ENCODE measurements around the gene CASQ2. TPM values are rescaled to one million over a fixed set of nuclear protein-coding genes. Genes with fewer than 3 reads are reported as not detected.

Gene CASQ2
- total and polyA plus RNA-seq, 2 donors (not counting 1 experiment from before 2014, with no cell fraction given), result not detected

GRCh38 chr1:115771847-115772457 is 3.4 kb upstream of the CASQ2 start:
- H3K27me3 ChIP-seq (replicated peaks in 1 of 4; ENCODE audit: control extremely low read depth in 1 of 4, control insufficient read depth in 3 of 4, insufficient read depth in 4 of 4, low read length in 3 of 4), result peaks cover 0 to 3% (median under 1%) of the 10 kb centered on the region in 4 experiments
- H4K20me1 ChIP-seq (ENCODE audit: control insufficient read depth, insufficient read depth, low read length, poor library complexity, severe bottlenecking), result no peaks in the 10 kb centered on the region
- intact Hi-C loops (cut with micrococcal nuclease), result no loop called here
- H3K36me3 ChIP-seq (replicated peaks in 1 of 2; ENCODE audit: control extremely low read depth in 1 of 2, control insufficient read depth in 1 of 2, extremely low read depth in 1 of 2, insufficient read depth in 2 of 2, low read length in 1 of 2), result no peaks in the 10 kb centered on the region
- CTCF ChIA-PET, result interaction anchor here (1.2 kb wide), 2 partner anchors 26 to 209 kb away, joined by 3 read pairs; no protein-coding TSS in a partner anchor
- no peak for DNase-seq
- POLR2A ChIA-PET, result no interaction called here
- no peaks in the 10 kb centered on the region for H3K4me1 ChIP-seq (ENCODE audit: control insufficient read depth in 2 of 2, insufficient read depth in 2 of 2, low read length in 2 of 2)
- Mint-ChIP-seq H3K27me3 (peaks cover 7% of the 10 kb centered on the region), H3K4me3 (no peak overlapping the region), H3K4me1 (no peaks in the 10 kb centered on the region), H3K9me3 (ENCODE audit: insufficient read depth) (no peaks in the 10 kb centered on the region), H3K27ac (no peak overlapping the region)
- no peak for ATAC-seq (ENCODE audit: low read depth)
- no peaks in the 10 kb centered on the region for H3K79me2 ChIP-seq (ENCODE audit: control insufficient read depth, insufficient read depth, low read length)
- peak; percentile 19 for TF ChIP-seq CTCF (IDR thresholded peaks at IDR 0.05)
- TF ChIP-seq EZH2 (IDR thresholded peaks at IDR 0.05; ENCODE audit: borderline replicate concordance, insufficient read depth, low read depth, low read length, poor library complexity, severe bottlenecking), result no peak
- no peak overlapping the region for H3K9ac ChIP-seq (ENCODE audit: low read length)
- no peaks in the 10 kb centered on the region for H3K9me3 ChIP-seq (ENCODE audit: control extremely low read depth in 1 of 3, control insufficient read depth in 2 of 3, insufficient read depth in 1 of 3, low read length in 2 of 3)
- H3K4me2 ChIP-seq (replicated peaks; ENCODE audit: low read depth, low read length, poor library complexity, severe bottlenecking), result no peak overlapping the region
- no peak overlapping the region for H3K4me3 ChIP-seq (ENCODE audit: control extremely low read depth in 1 of 5, extremely low read depth in 1 of 5, insufficient read depth in 1 of 5, low read depth in 2 of 5, low read length in 4 of 5)
- H3K27ac ChIP-seq (ENCODE audit: low read length in 2 of 2), result no peak overlapping the region
- peak overlapping the region; percentile 5 for H2AFZ ChIP-seq (ENCODE audit: insufficient read depth, low read depth, low read length, poor library complexity, severe bottlenecking)
- 55% methylated on average over 5 of the region's 10 CpGs for WGBS (ENCODE audit: insufficient coverage)

DNA sequence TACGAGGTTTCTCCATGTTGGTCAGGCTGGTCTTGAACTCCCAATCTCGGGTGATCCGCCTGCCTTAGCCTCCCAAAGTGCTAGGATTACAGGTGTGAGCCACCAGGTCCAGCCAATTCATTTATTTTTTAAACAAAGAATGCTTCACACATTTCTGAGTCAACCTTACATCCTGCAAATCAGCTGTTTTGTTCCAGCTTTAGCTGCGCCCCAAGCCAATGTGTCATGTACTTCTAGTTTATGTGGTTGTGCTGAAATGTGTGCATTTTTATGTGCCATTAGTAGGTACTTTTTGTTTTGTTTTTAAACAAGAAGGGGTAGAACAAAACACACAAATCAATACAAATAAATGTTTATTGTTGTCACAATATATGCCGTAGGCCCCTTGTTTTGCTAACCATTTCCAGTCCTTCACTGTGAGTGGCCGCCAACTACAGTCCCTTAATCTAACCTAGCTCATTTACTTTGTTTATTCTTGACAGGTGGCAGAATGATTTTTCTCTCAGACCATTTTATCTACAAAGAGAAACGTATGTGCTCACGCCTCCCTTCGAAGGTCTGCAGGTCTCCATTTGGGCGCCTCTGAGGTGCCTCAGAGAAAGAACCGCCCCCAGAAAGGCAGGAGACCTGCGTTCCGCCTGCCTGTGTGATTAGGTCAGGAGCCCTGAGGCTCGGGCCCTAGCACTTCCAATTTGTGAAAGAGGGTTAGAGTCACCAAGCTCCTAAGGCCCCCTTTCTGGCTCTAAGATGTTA is 2.8 kb upstream of the CASQ2 start:
- Mint-ChIP-seq H3K27me3 (peaks cover 7% of the 10 kb centered on the region), H3K4me3 (no peak overlapping the region), H3K4me1 (no peaks in the 10 kb centered on the region), H3K27ac (no peak overlapping the region), H3K9me3 (ENCODE audit: insufficient read depth) (no peaks in the 10 kb centered on the region)
- intact Hi-C loops (cut with micrococcal nuclease), result no loop called here
- ATAC-seq (ENCODE audit: low read depth) (no peak), DNase-seq (no peak)
- no peak overlapping the region for H3K9ac ChIP-seq (ENCODE audit: low read length)
- no peak overlapping the region for H2AFZ ChIP-seq (ENCODE audit: insufficient read depth, low read depth, low read length, poor library complexity, severe bottlenecking)
- H4K20me1 ChIP-seq (ENCODE audit: control insufficient read depth, insufficient read depth, low read length, poor library complexity, severe bottlenecking), result no peaks in the 10 kb centered on the region
- no peak overlapping the region for H3K4me2 ChIP-seq (replicated peaks; ENCODE audit: low read depth, low read length, poor library complexity, severe bottlenecking)
- CTCF ChIA-PET, result interaction anchor here (0.7 to 1.2 kb wide), 3 partner anchors 26 to 210 kb away, joined by 3 read pairs; no protein-coding TSS in a partner anchor
- H3K9me3 ChIP-seq (ENCODE audit: control extremely low read depth in 1 of 3, control insufficient read depth in 2 of 3, insufficient read depth in 1 of 3, low read length in 2 of 3), result no peaks in the 10 kb centered on the region
- no peaks in the 10 kb centered on the region for H3K4me1 ChIP-seq (ENCODE audit: control insufficient read depth in 2 of 2, insufficient read depth in 2 of 2, low read length in 2 of 2)
- WGBS (ENCODE audit: insufficient coverage), result 81% methylated on average over 8 of the region's 14 CpGs
- H3K79me2 ChIP-seq (ENCODE audit: control insufficient read depth, insufficient read depth, low read length), result no peaks in the 10 kb centered on the region
- H3K27me3 ChIP-seq (replicated peaks in 1 of 4; ENCODE audit: control extremely low read depth in 1 of 4, control insufficient read depth in 3 of 4, insufficient read depth in 4 of 4, low read length in 3 of 4), result peaks cover 0 to 3% (median under 1%) of the 10 kb centered on the region in 4 experiments
- TF ChIP-seq CTCF (IDR thresholded peaks at IDR 0.05) (no peak), EZH2 (IDR thresholded peaks at IDR 0.05; ENCODE audit: borderline replicate concordance, insufficient read depth, low read depth, low read length, poor library complexity, severe bottlenecking) (no peak)
- H3K4me3 ChIP-seq (ENCODE audit: control extremely low read depth in 1 of 5, extremely low read depth in 1 of 5, insufficient read depth in 1 of 5, low read depth in 2 of 5, low read length in 4 of 5), result no peak overlapping the region
- no peaks in the 10 kb centered on the region for H3K36me3 ChIP-seq (replicated peaks in 1 of 2; ENCODE audit: control extremely low read depth in 1 of 2, control insufficient read depth in 1 of 2, extremely low read depth in 1 of 2, insufficient read depth in 2 of 2, low read length in 1 of 2)
- H3K27ac ChIP-seq (ENCODE audit: low read length in 2 of 2), result no peak overlapping the region
- POLR2A ChIA-PET, result no interaction called here
